ENCODE results near the gene ANK2. TPM values are rescaled to one million over a fixed set of nuclear protein-coding genes. Genes with fewer than 3 reads are reported as not detected.

ANK2 gene
- total and polyA plus RNA-seq, 2 donors from 2014 or later = 21.1 to 125 TPM

GRCh38 chr4:113303315-113303714 lies 253.9 kb downstream of the ANK2 start:
- no peak overlapping the region for H3K9ac ChIP-seq (ENCODE audit: low read length in 3 of 3)
- no peak for TF ChIP-seq CTCF (IDR thresholded peaks at IDR 0.05; ENCODE audit: borderline replicate concordance, extremely low read depth, insufficient read depth)
- no peaks in the 10 kb centered on the region for H3K9me3 ChIP-seq (ENCODE audit: control insufficient read depth in 2 of 3, insufficient read depth in 1 of 3, low read length in 3 of 3)
- no peak overlapping the region for H3K27ac ChIP-seq (ENCODE audit: low read depth in 2 of 2, low read length in 2 of 2)
- H3K4me3 ChIP-seq (ENCODE audit: low read length in 3 of 3) = no peak overlapping the region
- H3K36me3 ChIP-seq (ENCODE audit: control insufficient read depth in 2 of 3, insufficient read depth in 3 of 3, low read length in 3 of 3) = no peaks in the 10 kb centered on the region
- DNase-seq (no peak), FAIRE-seq (no peak)
- H3K4me1 ChIP-seq (ENCODE audit: control insufficient read depth in 2 of 3, insufficient read depth in 2 of 3, low read depth in 1 of 3, low read length in 3 of 3) = no peaks in the 10 kb centered on the region
- no peaks in the 10 kb centered on the region for H3K27me3 ChIP-seq (ENCODE audit: control insufficient read depth, insufficient read depth, low read length)
- intact Hi-C loops (cut with DNase I) = no loop called here

GRCh38 chr4:113311047-113311446 lies 261.6 kb downstream of the ANK2 start:
- no peak for FAIRE-seq
- Histone ChIP-seq H3K9me3 (ENCODE audit: control insufficient read depth in 2 of 3, insufficient read depth in 1 of 3, low read length in 3 of 3) (no peaks in the 10 kb centered on the region), H3K9ac (ENCODE audit: low read length in 3 of 3) (no peak overlapping the region), H3K27me3 (ENCODE audit: control insufficient read depth, insufficient read depth, low read length) (no peaks in the 10 kb centered on the region), H3K27ac (ENCODE audit: low read depth in 2 of 2, low read length in 2 of 2) (no peak overlapping the region), H3K4me3 (ENCODE audit: low read length in 3 of 3) (no peak overlapping the region), H3K4me1 (ENCODE audit: control insufficient read depth in 2 of 3, insufficient read depth in 2 of 3, low read depth in 1 of 3, low read length in 3 of 3) (no peaks in the 10 kb centered on the region), H3K36me3 (ENCODE audit: control insufficient read depth in 2 of 3, insufficient read depth in 3 of 3, low read length in 3 of 3) (peaks cover 0 to 2% (median 0%) of the 10 kb centered on the region in 3 donors)
- intact Hi-C loops (cut with DNase I) = no loop called here
- TF ChIP-seq CTCF (IDR thresholded peaks at IDR 0.05; ENCODE audit: borderline replicate concordance, extremely low read depth, insufficient read depth) = no peak
- no peak for DNase-seq

- H3K9ac ChIP-seq (ENCODE audit: low read length in 3 of 3) = no peak overlapping the region
- H3K36me3 ChIP-seq (ENCODE audit: control insufficient read depth in 2 of 3, insufficient read depth in 3 of 3, low read length in 3 of 3) = peaks cover 0 to 4% (median 0%) of the 10 kb centered on the region in 3 donors
- no peak overlapping the region for H3K4me3 ChIP-seq (ENCODE audit: low read length in 3 of 3)
- no peaks in the 10 kb centered on the region for H3K9me3 ChIP-seq (ENCODE audit: control insufficient read depth in 2 of 3, insufficient read depth in 1 of 3, low read length in 3 of 3)
- DNase-seq = no peak
- no peak for FAIRE-seq
- no peaks in the 10 kb centered on the region for H3K27me3 ChIP-seq (ENCODE audit: control insufficient read depth, insufficient read depth, low read length)
- H3K4me1 ChIP-seq (ENCODE audit: control insufficient read depth in 2 of 3, insufficient read depth in 2 of 3, low read depth in 1 of 3, low read length in 3 of 3) = no peaks in the 10 kb centered on the region
- no peak overlapping the region for H3K27ac ChIP-seq (ENCODE audit: low read depth in 2 of 2, low read length in 2 of 2)
- intact Hi-C loops (cut with DNase I) = no loop called here
- TF ChIP-seq CTCF (IDR thresholded peaks at IDR 0.05; ENCODE audit: borderline replicate concordance, extremely low read depth, insufficient read depth) = no peak
Measured at GRCh38 chr4:113312529-113312928, 263.1 kb downstream of the ANK2 start.

- H3K4me1 ChIP-seq (ENCODE audit: control insufficient read depth in 2 of 3, insufficient read depth in 2 of 3, low read depth in 1 of 3, low read length in 3 of 3) = no peaks in the 10 kb centered on the region
- FAIRE-seq (no peak), DNase-seq (no peak)
- TF ChIP-seq CTCF (IDR thresholded peaks at IDR 0.05; ENCODE audit: borderline replicate concordance, extremely low read depth, insufficient read depth) = no peak
- intact Hi-C loops (cut with DNase I) = no loop called here
- H3K9ac ChIP-seq (ENCODE audit: low read length in 3 of 3) = no peak overlapping the region
- H3K27ac ChIP-seq (ENCODE audit: low read depth in 2 of 2, low read length in 2 of 2) = no peak overlapping the region
- no peak overlapping the region for H3K4me3 ChIP-seq (ENCODE audit: low read length in 3 of 3)
- H3K9me3 ChIP-seq (ENCODE audit: control insufficient read depth in 2 of 3, insufficient read depth in 1 of 3, low read length in 3 of 3) = no peaks in the 10 kb centered on the region
- H3K36me3 ChIP-seq (ENCODE audit: control insufficient read depth in 2 of 3, insufficient read depth in 3 of 3, low read length in 3 of 3) = peaks cover 0 to 4% (median 2%) of the 10 kb centered on the region in 3 donors
- H3K27me3 ChIP-seq (ENCODE audit: control insufficient read depth, insufficient read depth, low read length) = no peaks in the 10 kb centered on the region
Measured at GRCh38 chr4:113314426-113314825, 265.0 kb downstream of the ANK2 start.
